Mesangial cell (primary cell): ENCODE data around the gene SAMD11. TPM values are rescaled to one million over a fixed set of nuclear protein-coding genes. Genes with fewer than 3 reads are reported as not detected.

Experiments used
- total RNA-seq: library from RNA; depleted of rRNA; stranded (reverse); fragments of >200 nt; gene quantifications from 2 replicates; pipeline ENCODE4 v1.2.3, GENCODE V29; 2015

Gene SAMD11
- total RNA-seq: 3.4 and 58.4 TPM in 2 replicates

GRCh38 chr1:923131-923990 is at the start of gene SAMD11:
SAMD11 (plus strand) TSS chr1:923923; CDS start chr1:924432, 509 bp downstream.

GRCh38 chr1:958823-959730 is 35.4 kb downstream of the SAMD11 start, which contains the start of gene NOC2L:
NOC2L (minus strand) TSS chr1:959256; CDS start chr1:959240, 16 bp downstream.

GRCh38 chr1:960363-961131 is 36.8 kb downstream of the SAMD11 start, which contains the start of gene KLHL17:
KLHL17 (plus strand) TSS chr1:960584; CDS start chr1:960694, 110 bp downstream.

GRCh38 chr1:966135-966703 is 42.5 kb downstream of the SAMD11 start, which contains the start of gene PLEKHN1:
PLEKHN1 (plus strand) TSS chr1:966482; CDS start chr1:966532, 50 bp downstream.

GRCh38 chr1:981955-982558 is 58.3 kb downstream of the SAMD11 start, which contains the start of gene PERM1:
PERM1 (minus strand) TSS chr1:982093; CDS start chr1:981029, 1,064 bp downstream.

Other genes starting within 250 kb of the SAMD11 start
- not detected in 2 replicates for gene OR4F16, start 237.3 kb upstream of the SAMD11 start, total RNA-seq
- gene NOC2L, start 35.3 kb downstream of the SAMD11 start, total RNA-seq: 62.0 and 110 TPM in 2 replicates
- 12.5 and 14.7 TPM in 2 replicates for gene KLHL17, start 36.7 kb downstream of the SAMD11 start, total RNA-seq
- gene PLEKHN1, start 42.6 kb downstream of the SAMD11 start, total RNA-seq: 4.8 and 5.5 TPM in 2 replicates
- not detected in 2 replicates for gene PERM1, start 58.2 kb downstream of the SAMD11 start, total RNA-seq
- gene HES4, start 76.2 kb downstream of the SAMD11 start, total RNA-seq: 51.7 and 85.1 TPM in 2 replicates
- gene ISG15, start 89.6 kb downstream of the SAMD11 start, total RNA-seq: 48.7 and 68.0 TPM in 2 replicates
- gene AGRN, start 96.2 kb downstream of the SAMD11 start, total RNA-seq: 391 and 723 TPM in 2 replicates
- 0.51 TPM in 1 of 2 replicates, not detected in the other for gene RNF223, start 150.4 kb downstream of the SAMD11 start, total RNA-seq
- 15.5 and 25.9 TPM in 2 replicates for gene C1orf159, start 192.2 kb downstream of the SAMD11 start, total RNA-seq
- not detected in 2 replicates for gene TTLL10, start 250.0 kb downstream of the SAMD11 start, total RNA-seq